GM10266 (cell line): ENCODE measurements around the gene PRR33.
A peak's percentile ranks its signal among the peaks of the same experiment; 100 is the strongest.

ENCODE experiments used
- DNase-seq: peaks from one replicate; pipeline ENCODE4 v3.0.0; 2012; ENCODE audit errors: extremely low spot score
- TF ChIP-seq, protein P1 (sequence below): IDR thresholded peaks from 2 replicates; pipeline ENCODE4 v1.5.1; 2012; ENCODE audit warnings: mild to moderate bottlenecking, low read depth; ENCODE audit not compliant: control insufficient read depth, insufficient read depth; ENCODE audit errors: missing control alignments

Gene PRR33

DNA sequence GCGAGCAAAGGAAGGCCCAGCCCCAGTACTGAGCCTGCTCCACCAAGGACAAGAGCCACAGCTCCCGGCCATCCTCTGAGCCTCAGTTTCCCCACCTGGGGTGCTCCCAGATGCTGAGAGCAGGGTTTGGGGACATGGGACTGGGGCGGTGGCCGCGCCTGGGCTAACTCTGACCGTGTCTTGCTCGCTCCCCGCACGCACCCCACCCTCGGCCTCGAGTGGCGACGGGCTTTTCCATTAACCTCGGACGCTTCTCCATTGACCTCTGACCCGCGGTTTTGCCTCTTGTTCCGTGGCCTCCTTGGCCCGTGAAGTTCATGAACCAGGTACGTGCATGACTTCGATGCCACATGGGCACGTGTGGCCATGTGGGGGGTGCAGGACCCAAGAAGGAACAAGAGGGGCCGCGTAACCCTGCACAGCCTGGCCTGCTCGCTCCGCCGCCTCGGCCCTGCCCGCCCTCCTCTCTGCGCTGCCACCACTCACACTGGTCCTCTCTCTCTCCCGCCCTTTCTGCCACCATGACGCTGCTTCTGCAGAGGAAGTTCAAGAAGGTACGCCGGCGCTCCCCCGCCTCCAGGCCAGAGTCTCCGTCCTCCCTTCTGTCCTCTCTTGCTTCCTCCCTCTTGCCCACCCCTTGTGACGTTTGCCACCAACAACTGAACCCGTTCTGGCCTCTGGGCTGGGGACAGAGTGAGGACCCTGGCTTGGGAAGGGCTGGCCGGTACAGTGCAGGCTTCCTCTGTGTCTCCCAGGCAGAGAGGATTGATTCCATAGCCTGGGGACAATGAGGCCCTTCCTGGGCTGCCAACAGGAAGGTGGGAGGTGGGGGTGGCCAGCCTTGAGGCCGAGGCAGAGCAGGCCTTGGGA, 34.7 kb upstream of the PRR33 start:
- DNase-seq = peak; percentile 18
- TF ChIP-seq, protein P1, sequence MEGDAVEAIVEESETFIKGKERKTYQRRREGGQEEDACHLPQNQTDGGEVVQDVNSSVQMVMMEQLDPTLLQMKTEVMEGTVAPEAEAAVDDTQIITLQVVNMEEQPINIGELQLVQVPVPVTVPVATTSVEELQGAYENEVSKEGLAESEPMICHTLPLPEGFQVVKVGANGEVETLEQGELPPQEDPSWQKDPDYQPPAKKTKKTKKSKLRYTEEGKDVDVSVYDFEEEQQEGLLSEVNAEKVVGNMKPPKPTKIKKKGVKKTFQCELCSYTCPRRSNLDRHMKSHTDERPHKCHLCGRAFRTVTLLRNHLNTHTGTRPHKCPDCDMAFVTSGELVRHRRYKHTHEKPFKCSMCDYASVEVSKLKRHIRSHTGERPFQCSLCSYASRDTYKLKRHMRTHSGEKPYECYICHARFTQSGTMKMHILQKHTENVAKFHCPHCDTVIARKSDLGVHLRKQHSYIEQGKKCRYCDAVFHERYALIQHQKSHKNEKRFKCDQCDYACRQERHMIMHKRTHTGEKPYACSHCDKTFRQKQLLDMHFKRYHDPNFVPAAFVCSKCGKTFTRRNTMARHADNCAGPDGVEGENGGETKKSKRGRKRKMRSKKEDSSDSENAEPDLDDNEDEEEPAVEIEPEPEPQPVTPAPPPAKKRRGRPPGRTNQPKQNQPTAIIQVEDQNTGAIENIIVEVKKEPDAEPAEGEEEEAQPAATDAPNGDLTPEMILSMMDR = no peak

DNA sequence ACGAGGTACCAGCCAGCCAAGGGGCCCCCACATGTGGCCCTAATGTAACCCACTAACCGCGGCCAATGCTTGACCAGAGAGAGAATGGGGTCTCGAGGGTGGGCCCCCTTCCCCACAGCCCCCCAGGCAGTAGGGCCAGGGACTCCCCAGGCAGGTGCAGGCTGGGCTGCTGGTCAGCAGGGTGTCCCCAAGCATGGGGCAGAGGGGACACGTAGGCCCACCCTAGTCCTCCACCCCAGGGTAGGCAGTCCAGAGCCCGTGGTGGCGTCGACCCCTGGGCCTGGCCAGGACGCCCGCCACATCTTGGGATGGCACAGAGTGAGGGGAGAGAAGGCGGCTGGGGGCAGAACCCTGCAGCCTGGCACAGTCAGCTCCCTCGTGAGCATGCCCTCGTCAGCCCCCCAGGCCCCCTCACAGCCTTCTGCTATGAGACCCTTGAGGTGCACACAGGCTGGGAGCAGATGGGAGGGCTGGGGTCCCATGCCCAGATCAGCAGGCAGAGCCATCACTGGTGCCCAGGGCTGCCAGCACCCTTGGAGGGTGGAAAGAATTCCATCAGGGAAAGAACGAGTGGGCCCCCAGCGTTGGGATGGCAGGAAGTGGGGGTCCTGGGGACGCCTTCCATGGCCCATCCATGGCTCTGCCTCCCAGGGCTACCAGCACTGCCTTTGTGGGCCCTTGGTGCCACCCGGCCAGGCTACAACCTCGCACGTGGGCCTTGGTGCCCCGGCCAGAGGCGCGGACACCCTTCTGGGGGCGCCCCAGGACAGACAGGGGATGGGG, 33.9 kb upstream of the PRR33 start:
- DNase-seq = peak; percentile 18
- TF ChIP-seq, protein P1 = no peak

DNA sequence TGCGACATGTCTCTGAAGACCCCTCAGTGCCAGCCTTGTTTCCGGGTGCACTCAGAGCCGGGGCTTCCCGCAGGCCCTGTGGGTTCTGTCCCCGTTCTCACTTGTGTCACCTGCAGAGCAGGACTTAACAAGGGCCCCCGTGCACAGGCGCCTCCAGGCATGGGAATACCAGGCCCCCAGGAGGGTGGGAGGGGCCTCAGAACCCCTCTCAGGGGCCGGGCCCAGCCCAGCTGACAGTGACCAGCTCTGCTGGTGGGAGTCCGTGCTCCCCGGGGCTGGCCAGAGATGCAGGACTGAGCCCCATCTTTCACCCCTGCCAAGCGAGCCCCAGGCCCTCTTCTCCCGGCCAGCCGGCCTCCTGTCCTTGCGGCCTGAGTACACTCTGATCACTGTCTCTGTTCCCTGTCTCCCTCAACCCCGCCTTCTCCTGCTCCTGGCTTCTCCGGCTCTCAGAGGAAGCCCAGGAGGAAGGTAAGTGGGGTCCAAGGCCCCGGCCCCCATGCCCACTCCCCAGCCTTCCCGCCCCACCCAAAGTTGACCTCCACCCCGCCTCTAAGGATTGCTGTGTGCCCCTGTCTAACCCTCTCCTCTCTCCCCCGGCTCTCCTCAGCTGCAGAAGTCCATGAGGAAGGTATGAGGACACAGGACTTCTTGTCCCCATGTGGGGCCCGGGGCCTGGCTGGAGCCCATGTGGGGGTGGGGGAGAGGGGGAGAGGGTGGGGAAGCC, 33.1 kb upstream of the PRR33 start:
- TF ChIP-seq, protein P1 = no peak
- DNase-seq = peak; percentile 20

DNA sequence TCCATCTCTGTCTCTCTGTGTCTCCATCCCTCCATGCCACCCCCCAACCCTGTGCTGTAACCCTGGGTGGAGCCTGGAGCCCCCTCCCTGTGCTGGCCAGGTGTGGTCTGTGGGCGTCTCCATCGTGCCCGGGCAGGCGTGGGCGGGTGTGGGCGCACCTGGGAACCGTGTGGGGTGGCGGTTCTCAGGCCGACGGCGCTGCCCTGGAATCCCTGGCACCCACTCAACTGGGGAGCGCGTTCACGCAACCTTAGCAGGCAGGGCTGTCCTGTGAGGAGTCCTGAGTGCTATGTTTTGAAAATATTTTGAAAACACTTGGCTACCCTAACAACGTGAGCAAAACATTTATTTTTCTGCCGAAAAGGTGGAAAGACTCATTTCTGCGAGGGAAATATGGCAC, 32.5 kb upstream of the PRR33 start:
- DNase-seq = no peak

DNA sequence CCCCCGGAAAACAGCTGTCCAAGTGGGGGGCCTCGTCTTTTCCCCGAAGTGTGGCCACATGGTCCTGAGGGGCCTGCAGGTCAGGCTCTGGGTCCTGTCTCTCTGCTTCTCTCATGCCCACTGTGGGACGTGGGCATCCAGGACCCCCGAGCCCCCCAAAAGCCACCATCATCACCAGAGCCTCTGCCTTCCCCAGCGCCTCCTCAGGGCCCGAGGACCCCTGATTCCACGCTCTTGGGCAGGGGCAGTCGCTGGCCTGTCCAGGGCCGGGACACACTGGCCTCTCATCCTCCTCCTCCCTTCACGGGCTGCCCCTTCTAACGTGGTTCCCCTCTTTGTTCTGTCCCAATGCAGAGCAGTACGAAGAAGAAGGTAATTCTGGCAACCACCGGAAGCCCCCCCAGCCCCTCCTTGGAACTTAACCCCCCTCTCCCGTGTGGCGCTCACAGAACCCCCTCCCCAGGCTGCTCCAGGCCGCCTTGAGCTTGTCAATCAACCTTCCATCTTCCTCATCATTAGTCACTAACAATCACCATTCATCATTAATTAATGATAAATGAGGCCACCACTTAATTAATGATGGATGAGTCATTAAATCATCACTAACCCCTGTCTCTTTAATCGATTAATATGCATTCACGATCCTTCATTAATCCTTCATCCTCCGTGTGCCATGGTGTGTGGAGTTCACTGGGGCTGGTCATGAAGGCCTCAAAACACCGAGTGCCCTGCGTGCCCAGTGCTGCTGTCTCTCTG, 31.7 kb upstream of the PRR33 start:
- TF ChIP-seq, protein P1 = no peak

More for the DNA sequence above, 32.5 kb upstream of the PRR33 start:
- TF ChIP-seq, protein P1 = no peak

DNA sequence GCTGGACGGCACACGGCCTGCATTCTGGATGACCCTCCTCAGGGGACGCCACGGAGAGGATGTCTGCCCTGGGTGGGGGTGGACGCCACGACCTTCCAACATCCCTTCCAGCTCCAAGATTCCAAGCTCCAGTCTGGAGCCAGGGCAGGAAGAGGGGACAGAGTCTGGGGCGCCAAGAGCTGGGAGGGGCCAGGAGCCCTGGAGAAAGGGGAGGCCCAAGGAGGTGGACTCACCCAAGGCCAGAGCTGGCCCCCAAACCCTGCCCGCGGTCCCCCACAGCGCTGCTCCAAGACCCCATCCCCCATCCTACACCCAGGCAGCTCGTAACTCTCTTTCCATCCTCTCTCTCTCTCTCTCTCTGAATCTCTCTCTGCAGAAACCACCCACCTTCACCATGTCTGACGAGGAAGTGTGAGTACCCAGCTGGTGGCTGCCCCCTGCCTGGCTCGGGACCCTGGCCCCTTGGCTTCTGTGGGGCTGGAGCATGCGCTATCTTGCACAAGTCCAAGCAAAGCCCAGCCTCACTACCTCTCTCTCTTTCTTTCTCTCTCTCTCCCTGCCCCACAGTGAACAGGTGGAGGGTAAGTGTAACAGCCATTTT, 30.9 kb upstream of the PRR33 start:
- TF ChIP-seq, protein P1 = no peak
- DNase-seq = no peak

More for the DNA sequence above, 31.7 kb upstream of the PRR33 start:
- DNase-seq = no peak
